NCI-H2029 (cell line): ENCODE results near the gene LILRA6.
"Not testable (repeated sequence)": the region's sequence is repeated elsewhere in the genome, so short reads cannot be mapped to it uniquely, and the experiment has no call there.

Experiments
- DNase-seq: peaks from one replicate; lab custom pipeline; 2025; lab: John Stamatoyannopoulos, UW

LILRA6 gene

GRCh38 chr19:54262470-54262869, 19.9 kb upstream of the LILRA6 start:
- no peak for DNase-seq

GRCh38 chr19:54262066-54262465, 19.5 kb upstream of the LILRA6 start:
- no peak for DNase-seq

GRCh38 chr19:54257116-54257480, 14.5 kb upstream of the LILRA6 start, which contains the start of gene LILRB5:
LILRB5 (minus strand) TSS chr19:54257273; CDS start chr19:54257193, 80 bp downstream.
- DNase-seq, result no peak

GRCh38 chr19:54256250-54257115, 13.9 kb upstream of the LILRA6 start:
- no peak for DNase-seq

- no peak for DNase-seq
These were observed 12.7 kb upstream of the LILRA6 start for GRCh38 chr19:54255105-54255775.

- DNase-seq, result no peak
These were observed 11.8 kb upstream of the LILRA6 start for GRCh38 chr19:54254195-54254906.

GRCh38 chr19:54253331-54254194, 11.0 kb upstream of the LILRA6 start:
- DNase-seq, result no peak

- DNase-seq, result no peak
These were observed 10.3 kb upstream of the LILRA6 start for GRCh38 chr19:54252845-54253244.

GRCh38 chr19:54252243-54252642, 9.7 kb upstream of the LILRA6 start:
- no peak for DNase-seq

GRCh38 chr19:54248016-54248601, 5.5 kb upstream of the LILRA6 start:
- no peak for DNase-seq

- no peak for DNase-seq
These were observed 4.7 kb upstream of the LILRA6 start for GRCh38 chr19:54247106-54247930.

GRCh38 chr19:54245936-54246335, 3.3 kb upstream of the LILRA6 start:
- DNase-seq, result no peak

GRCh38 chr19:54243809-54244208, 1.2 kb upstream of the LILRA6 start:
- not testable (repeated sequence) for DNase-seq

GRCh38 chr19:54242234-54242633, 356 bp downstream of the LILRA6 start:
- DNase-seq, result not testable (repeated sequence)

GRCh38 chr19:54240372-54241336, 1.9 kb downstream of the LILRA6 start:
- DNase-seq, result not testable (repeated sequence)

GRCh38 chr19:54239491-54240371, 2.9 kb downstream of the LILRA6 start:
- not testable (repeated sequence) for DNase-seq

GRCh38 chr19:54233941-54234340, 8.6 kb downstream of the LILRA6 start:
- DNase-seq, result no peak
